Left colon (tissue), 2 donors: ENCODE results near the gene PHOX2A. TPM values are rescaled to one million over a fixed set of nuclear protein-coding genes. Genes with fewer than 3 reads are reported as not detected.
"Not testable (repeated sequence)": the region's sequence is repeated elsewhere in the genome, so short reads cannot be mapped to it uniquely, and the experiment has no call there.

Experiments used
- ATAC-seq: fragments of 200-7000 bp; cut with Tn5 transposase; one replicate; pipeline ENCODE4 v1.9.1; 2020; ENCODE audit warnings: mild to moderate bottlenecking, moderate library complexity
- DNase-seq, 2 donors: peaks; one replicate each; pipeline ENCODE4 v3.0.0-alpha.2; 2020
- intact Hi-C, 2 donors: fragments of 100-400 bp; cut with DNase I in 1 of 2; cut with micrococcal nuclease in 1 of 2; formaldehyde crosslinking; loops; one replicate each; pipeline versions ENCODE4 v1.11.2 to v1.14.0; 2022; cut with DNase I, micrococcal nuclease
- total RNA-seq, 2 donors: library from RNA; stranded (reverse); fragmentation: NEBNext Ultra II Directional; extraction: Animal tissue kit (Norgen Biotek cat#: 25700); gene quantifications; one replicate each; pipeline ENCODE4 v1.2.1, GENCODE V29; 2021
- donor health status: DM: no; HTN: no; CAD: no.
- donor health status: DM: yes; HTN: yes; CAD: no.

Gene PHOX2A
- total RNA-seq, 2 donors from 2014 or later = 0.61 to 0.89 TPM

DNA sequence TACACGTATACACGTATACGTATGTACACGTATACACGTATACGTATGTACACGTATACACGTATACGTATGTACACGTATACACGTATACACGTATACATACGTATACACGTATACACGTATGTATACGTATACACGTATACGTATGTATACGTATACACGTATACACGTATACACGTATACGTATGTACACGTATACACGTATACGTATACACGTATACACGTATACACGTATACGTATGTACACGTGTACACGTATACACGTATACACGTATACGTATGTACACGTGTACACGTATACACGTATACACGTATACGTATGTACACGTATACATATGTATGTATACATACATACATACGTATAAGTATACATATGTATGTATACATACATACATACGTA lies 42.5 kb downstream of the PHOX2A start:
- DNase-seq, intact Hi-C loops, ATAC-seq: not testable (repeated sequence)

DNA sequence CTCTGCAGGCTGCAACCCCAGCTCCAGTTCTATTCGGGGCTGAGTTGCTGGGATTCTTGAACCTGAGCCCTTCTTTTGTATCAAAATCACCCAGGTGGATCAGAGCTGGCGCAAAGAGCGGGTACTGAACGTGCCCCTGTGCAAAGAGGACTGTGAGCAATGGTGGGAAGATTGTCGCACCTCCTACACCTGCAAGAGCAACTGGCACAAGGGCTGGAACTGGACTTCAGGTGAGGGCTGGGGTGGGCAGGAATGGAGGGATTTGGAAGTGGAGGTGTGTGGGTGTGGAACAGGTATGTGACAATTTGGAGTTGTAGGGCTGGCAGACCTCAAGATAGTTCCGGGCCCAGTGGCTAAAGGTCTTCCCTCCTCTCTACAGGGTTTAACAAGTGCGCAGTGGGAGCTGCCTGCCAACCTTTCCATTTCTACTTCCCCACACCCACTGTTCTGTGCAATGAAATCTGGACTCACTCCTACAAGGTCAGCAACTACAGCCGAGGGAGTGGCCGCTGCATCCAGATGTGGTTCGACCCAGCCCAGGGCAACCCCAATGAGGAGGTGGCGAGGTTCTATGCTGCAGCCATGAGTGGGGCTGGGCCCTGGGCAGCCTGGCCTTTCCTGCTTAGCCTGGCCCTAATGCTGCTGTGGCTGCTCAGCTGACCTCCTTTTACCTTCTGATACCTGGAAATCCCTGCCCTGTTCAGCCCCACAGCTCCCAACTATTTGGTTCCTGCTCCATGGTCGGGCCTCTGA lies 48.3 kb downstream of the PHOX2A start:
- ATAC-seq = peak; percentile 16
- no peak for DNase-seq
- intact Hi-C loops = no loop called here

DNA sequence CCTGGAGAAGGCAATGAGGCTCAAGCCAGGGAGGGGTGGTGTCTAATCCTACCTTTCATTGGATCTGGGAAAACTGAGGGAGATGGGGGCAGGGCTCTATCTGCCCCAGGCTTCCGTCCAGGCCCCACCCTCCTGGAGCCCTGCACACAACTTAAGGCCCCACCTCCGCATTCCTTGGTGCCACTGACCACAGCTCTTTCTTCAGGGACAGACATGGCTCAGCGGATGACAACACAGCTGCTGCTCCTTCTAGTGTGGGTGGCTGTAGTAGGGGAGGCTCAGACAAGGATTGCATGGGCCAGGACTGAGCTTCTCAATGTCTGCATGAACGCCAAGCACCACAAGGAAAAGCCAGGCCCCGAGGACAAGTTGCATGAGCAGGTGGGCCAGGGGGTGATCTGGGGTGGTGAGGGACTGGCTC lies 52.0 kb downstream of the PHOX2A start, which contains the start of gene FOLR1:
FOLR1 (plus strand) TSS at position 180 of the 421 bp plus-strand sequence; CDS start at position 214, 34 bp downstream.
- DNase-seq (no peak), ATAC-seq (no peak)
- intact Hi-C loops = no loop called here

DNA sequence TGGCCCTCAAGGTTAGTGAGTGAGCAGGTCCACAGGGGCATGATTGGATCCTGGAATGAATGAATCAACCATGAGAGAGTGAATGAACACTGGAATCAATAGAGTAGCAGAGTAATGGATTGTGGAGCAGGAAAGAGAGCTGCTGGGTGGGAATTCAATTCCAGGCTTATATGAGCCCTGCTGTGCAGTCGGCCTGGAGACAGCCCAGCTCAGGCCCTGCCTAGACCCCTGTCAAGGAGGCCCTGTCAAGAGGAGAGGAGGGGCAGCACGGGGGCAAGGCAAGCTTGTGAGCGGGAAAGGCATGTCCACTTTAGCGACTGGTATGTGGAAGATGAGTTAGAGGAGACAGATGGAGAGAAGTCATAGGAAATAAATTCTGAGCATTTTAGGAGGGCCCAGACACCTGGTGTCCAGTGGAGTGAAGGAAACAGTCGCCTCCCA lies 53.3 kb downstream of the PHOX2A start:
- ATAC-seq = no peak
- intact Hi-C loops = no loop called here

DNA sequence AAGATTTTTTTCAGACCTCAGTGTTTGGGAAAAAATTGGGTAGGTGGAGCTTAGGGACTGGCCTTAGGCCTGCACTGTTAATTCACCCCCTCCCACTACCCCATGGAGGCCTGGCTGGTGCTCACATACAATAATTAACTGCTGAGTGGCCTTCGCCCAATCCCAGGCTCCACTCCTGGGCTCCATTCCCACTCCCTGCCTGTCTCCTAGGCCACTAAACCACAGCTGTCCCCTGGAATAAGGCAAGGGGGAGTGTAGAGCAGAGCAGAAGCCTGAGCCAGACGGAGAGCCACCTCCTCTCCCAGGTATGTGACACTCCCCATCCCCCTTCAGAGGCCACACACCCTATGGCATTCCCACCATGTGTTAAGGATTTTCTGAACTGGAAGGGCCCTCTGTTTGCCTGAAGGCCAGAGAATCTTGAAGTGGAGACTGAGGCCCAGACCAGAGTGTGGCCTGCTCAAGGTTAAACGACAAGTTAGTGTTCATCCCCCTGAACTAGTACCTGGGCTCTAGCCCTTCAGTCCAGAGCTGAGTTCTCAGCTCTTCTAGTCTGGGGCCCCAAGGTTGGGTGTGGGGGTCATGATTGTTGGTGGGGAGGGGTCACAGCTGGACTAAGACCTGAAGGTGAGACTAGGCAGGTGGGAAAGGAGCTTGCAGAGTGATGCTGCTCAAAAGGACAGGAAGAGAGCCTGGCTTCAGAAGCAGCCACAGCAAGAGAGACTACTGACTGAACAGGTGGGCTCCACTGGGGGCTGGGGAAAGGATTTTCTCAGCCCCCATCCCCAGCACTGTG lies 54.3 kb downstream of the PHOX2A start:
- peak; percentile 29 for ATAC-seq
- intact Hi-C loops = no loop called here
- no peak for DNase-seq

More for the DNA sequence above, 53.3 kb downstream of the PHOX2A start:
- no peak for DNase-seq

Other genes with a start within 250 kb of the PHOX2A start
- gene IL18BP, start 245.3 kb downstream of the PHOX2A start, total RNA-seq = 10 to 100 TPM in 1 of 2 donors, 1 to 10 TPM in 1; 8.0 to 10.6 TPM
- gene NUMA1, start 163.6 kb downstream of the PHOX2A start, total RNA-seq = 100 to 1,000 TPM; 157 to 183 TPM
- 10 to 100 TPM in 1 of 2 donors, 1 to 10 TPM in 1; 8.0 to 10.1 TPM for gene LRRC51, start 163.3 kb downstream of the PHOX2A start, total RNA-seq
- gene LAMTOR1, start 140.9 kb downstream of the PHOX2A start, total RNA-seq = 100 to 1,000 TPM in 1 of 2 donors, 10 to 100 TPM in 1; 96.8 to 102 TPM
- gene TOMT, start 138.3 kb downstream of the PHOX2A start, total RNA-seq = not detected
- gene ANAPC15, start 131.5 kb downstream of the PHOX2A start, total RNA-seq = 10 to 100 TPM; 44.2 to 49.8 TPM
- gene FOLR3, start 108.5 kb downstream of the PHOX2A start, total RNA-seq = not detected
- not detected for gene FOLR1, start 52.0 kb downstream of the PHOX2A start, total RNA-seq
- gene FOLR2, start 27.4 kb downstream of the PHOX2A start, total RNA-seq = 10 to 100 TPM in 1 of 2 donors, 1 to 10 TPM in 1; 4.8 to 23.5 TPM
- gene INPPL1, start 19.4 kb downstream of the PHOX2A start, total RNA-seq = 100 to 1,000 TPM; 120 to 142 TPM
- gene CLPB, start 190.4 kb upstream of the PHOX2A start, total RNA-seq = 10 to 100 TPM; 11.2 to 13.8 TPM